Thyroid gland (tissue), 4 donors: Measurements from ENCODE around the gene ABCA13.

Source experiments
- POLR2A ChIP-seq, 2 donors: fragments of 450-650 bp; IDR thresholded peaks; one replicate each; pipeline ENCODE4 v1.6.1; 2017; ENCODE audit warnings: antibody characterized with exemption in 2 of 2, mild to moderate bottlenecking in 2 of 2, moderate library complexity in 1 of 2
- TF ChIP-seq, protein P1 (sequence below), 6 experiments: fragments of 200-600 bp in 3 of 6; fragments of 450-650 bp in 3 of 6; sonication (generic) in 3 of 6; IDR thresholded peaks; one replicate each; pipeline ENCODE4 v1.5.1; 2016 to 2019; ENCODE audit warnings: antibody characterized with exemption in 6 of 6, mild to moderate bottlenecking in 2 of 6, inconsistent platforms in 1 of 6, moderate library complexity in 1 of 6

DNA sequence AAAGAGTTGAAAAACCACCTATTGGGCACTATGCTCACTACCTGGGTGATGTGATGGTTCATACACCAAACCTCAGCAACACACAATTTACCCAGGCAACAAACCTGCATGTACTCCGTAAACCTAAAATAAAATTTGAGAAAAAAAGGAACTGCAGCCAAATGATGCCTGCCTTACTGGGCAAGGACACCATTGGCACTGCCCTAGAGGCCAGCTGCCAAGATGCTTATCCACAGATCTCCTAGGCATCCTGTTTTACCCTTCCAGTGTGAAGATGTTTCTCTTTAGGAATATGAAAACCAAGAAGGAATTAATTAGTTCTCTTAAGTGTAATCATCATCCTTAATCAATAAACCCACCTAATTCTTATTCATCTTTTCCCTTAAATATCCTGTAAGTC, 133.4 kb downstream of the ABCA13 start:
- TF ChIP-seq, protein P1, sequence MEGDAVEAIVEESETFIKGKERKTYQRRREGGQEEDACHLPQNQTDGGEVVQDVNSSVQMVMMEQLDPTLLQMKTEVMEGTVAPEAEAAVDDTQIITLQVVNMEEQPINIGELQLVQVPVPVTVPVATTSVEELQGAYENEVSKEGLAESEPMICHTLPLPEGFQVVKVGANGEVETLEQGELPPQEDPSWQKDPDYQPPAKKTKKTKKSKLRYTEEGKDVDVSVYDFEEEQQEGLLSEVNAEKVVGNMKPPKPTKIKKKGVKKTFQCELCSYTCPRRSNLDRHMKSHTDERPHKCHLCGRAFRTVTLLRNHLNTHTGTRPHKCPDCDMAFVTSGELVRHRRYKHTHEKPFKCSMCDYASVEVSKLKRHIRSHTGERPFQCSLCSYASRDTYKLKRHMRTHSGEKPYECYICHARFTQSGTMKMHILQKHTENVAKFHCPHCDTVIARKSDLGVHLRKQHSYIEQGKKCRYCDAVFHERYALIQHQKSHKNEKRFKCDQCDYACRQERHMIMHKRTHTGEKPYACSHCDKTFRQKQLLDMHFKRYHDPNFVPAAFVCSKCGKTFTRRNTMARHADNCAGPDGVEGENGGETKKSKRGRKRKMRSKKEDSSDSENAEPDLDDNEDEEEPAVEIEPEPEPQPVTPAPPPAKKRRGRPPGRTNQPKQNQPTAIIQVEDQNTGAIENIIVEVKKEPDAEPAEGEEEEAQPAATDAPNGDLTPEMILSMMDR (IDR thresholded peaks at IDR 0.05): no peak
- TF ChIP-seq POLR2A (IDR thresholded peaks at IDR 0.05): no peak
